Measurements from ENCODE around the gene NLRP2B. TPM values are rescaled to one million over a fixed set of nuclear protein-coding genes. Genes with fewer than 3 reads are reported as not detected.

NLRP2B gene
- total and polyA plus RNA-seq, 2 of the 8 experiments (the other 6 are each of a cell fraction or from before 2014, with no cell fraction given), result not detected

DNA sequence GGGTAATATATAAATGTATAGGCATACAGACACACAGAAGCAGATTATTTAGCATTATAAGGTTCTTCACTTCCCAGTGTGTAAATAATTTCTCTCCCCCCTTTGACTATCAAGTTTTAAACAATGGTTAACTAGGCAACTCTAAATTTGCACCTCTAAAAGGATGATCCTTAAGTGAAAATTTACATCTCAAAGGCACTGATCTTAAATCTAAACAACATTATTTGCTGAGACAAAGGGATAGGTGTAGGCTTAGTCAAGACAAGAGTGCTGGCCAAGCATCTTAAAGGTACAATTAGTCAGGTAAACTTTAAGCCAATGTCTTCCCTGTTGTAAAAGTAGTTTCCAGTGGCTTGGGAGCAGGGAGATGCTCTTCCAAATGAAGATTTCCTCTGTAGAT, 33.0 kb downstream of the NLRP2B start:
- Histone ChIP-seq H2AK5ac (ENCODE audit: low read depth, low read length) (no peak overlapping the region), H3K23me2 (ENCODE audit: low read depth, low read length) (no peaks in the 10 kb centered on the region), H3K27me3 (replicated peaks in 1 of 4; ENCODE audit: control insufficient read depth in 3 of 4, extremely low read depth in 1 of 4, insufficient read depth in 3 of 4, low read length in 3 of 4) (no peaks in the 10 kb centered on the region), H4K20me1 (replicated peaks in 1 of 2; ENCODE audit: control insufficient read depth in 1 of 2, insufficient read depth in 2 of 2, low read length in 2 of 2) (no peaks in the 10 kb centered on the region), H4K5ac (ENCODE audit: insufficient read length, low read depth, low read length) (no peak overlapping the region), H3K4me1 (replicated peaks in 1 of 4; ENCODE audit: control insufficient read depth in 3 of 4, insufficient read depth in 4 of 4, low read length in 3 of 4) (peaks cover 0 to 3% (median 0%) of the 10 kb centered on the region in 4 experiments; a peak in 1 of 7 replicates), H3K9me3 (ENCODE audit: insufficient read depth in 2 of 2, low read depth in 1 of 2, low read length in 1 of 2) (no peaks in the 10 kb centered on the region), H3K79me1 (ENCODE audit: low read depth, low read length) (no peaks in the 10 kb centered on the region), H2BK120ac (replicated peaks; ENCODE audit: low read depth, low read length) (no peak overlapping the region), H3K56ac (replicated peaks; ENCODE audit: insufficient read length, low read depth, low read length) (no peak overlapping the region), H2BK20ac (ENCODE audit: low read length) (no peak overlapping the region), H3K27ac (ENCODE audit: low read depth, low read length) (no peak overlapping the region), H3K4ac (replicated peaks; ENCODE audit: insufficient read length, low read depth, low read length) (no peak overlapping the region), H2BK15ac (ENCODE audit: low read length) (no peak overlapping the region), H3K4me3 (ENCODE audit: extremely low read depth in 1 of 4, insufficient read depth in 2 of 4, low read depth in 3 of 4, low read length in 4 of 4) (no peak overlapping the region; a peak in 1 of 8 replicates), H4K91ac (replicated peaks; ENCODE audit: insufficient read length, low read length) (no peak overlapping the region), H3K14ac (ENCODE audit: insufficient read length) (no peak overlapping the region), H3K23ac (ENCODE audit: insufficient read length) (no peak overlapping the region), H2BK12ac (ENCODE audit: low read depth, low read length) (no peak overlapping the region), H3K4me2 (ENCODE audit: insufficient read depth in 1 of 2, low read depth in 2 of 2, low read length in 2 of 2) (0 out of 4 replicates have a peak overlapping the region, but pooled peaks of 1 of the 2 experiments have one; percentile 1), H3K36me3 (ENCODE audit: control insufficient read depth in 2 of 4, insufficient read depth in 4 of 4, low read length in 3 of 4) (no peaks in the 10 kb centered on the region), H2AFZ (ENCODE audit: low read length) (no peak overlapping the region), H4K8ac (ENCODE audit: extremely low read depth, insufficient read depth, low read length) (no peak overlapping the region), H3K9ac (replicated peaks in 1 of 4; ENCODE audit: extremely low read depth in 1 of 4, low read depth in 3 of 4, low read length in 3 of 4) (no peak overlapping the region), H3K79me2 (ENCODE audit: control insufficient read depth in 1 of 2, insufficient read depth in 2 of 2, low read length in 2 of 2) (no peaks in the 10 kb centered on the region), H3K18ac (ENCODE audit: extremely low read depth, low read length) (no peak overlapping the region), H2BK5ac (ENCODE audit: low read depth, low read length) (no peak overlapping the region)
- CTCF ChIA-PET (ENCODE audit: partially characterized antibody), result no interaction called here
- POLR2A ChIA-PET (ENCODE audit: partially characterized antibody), result no interaction called here
- DNase-seq (ENCODE audit: low read depth in 1 of 2, low spot score in 2 of 2), result no peak
- FAIRE-seq, result peak; percentile 48
- TF ChIP-seq POLR2A (IDR thresholded peaks at IDR 0.05; ENCODE audit: control extremely low read depth in 1 of 2, low read depth in 2 of 2, low read length in 2 of 2), result no peak
- TF ChIP-seq NANOG (IDR thresholded peaks at IDR 0.05; ENCODE audit: insufficient read depth, low read depth, low read length, poor library complexity, severe bottlenecking), result peak; percentile 35

Data from H1 (cell line).